GM21737 (cell line): ENCODE measurements around the gene HMGB1.

Experiments
- ATAC-seq: cut with Tn5 transposase; IDR thresholded peaks from one replicate; pipeline ENCODE4 v1.9.1; 2021; ENCODE audit warnings: mild to moderate bottlenecking, moderate library complexity; ENCODE audit not compliant: unreplicated experiment

The HMGB1 gene

GRCh38 chr13:30465593-30466357, at the start of gene HMGB1:
Gene HMGB1, minus strand, starts transcription at chr13:30465936. Its CDS starts 2,256 bp downstream, at chr13:30463680.
- ATAC-seq = peak; percentile 86

DNA sequence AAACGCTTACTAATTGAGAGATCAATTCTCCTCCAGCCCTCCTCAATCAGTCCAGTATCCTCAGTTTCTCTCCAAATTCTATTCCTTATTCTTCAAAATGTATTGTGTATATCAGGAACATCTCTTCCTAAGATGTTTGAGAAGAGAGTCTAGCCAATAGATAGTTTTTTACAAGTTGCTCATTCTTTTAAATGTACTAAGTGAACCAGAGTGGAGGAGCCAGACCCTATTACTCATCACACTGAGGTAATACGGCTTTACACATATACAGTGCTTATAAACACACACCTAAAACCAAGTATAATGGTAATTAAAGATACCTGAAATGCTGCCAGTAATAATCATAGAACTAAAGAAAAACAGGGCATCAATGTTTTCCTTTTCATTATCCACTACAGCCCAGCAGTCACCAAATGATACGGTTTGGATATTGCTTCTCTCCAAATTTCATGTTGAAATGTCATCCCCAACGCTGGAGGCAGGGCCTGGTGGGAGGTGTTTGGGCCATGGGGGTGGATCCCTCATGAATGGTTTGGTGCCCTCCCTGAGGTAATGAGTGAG, 45.2 kb upstream of the HMGB1 start:
- ATAC-seq = no peak

DNA sequence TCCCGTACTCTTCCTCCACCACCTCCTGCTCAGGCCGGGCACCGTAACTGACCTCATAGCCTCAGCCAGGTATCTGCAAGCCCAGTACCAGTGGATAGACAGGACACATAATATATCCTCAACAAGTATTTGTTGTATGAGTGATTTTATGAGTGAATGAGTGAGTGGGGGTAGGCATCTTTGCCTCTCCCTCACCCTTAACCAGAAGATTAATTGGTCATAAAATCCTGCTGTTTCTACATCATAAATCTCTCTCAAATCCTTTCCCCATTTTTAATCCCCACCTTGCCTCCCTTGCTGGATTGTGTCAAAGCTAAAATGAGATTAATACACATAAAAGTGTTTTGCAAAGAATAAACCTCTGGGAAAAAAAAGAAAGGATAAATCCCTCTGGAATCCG, 44.4 kb upstream of the HMGB1 start:
- ATAC-seq = no peak

GRCh38 chr13:30509254-30510050, 43.7 kb upstream of the HMGB1 start:
- ATAC-seq = no peak

GRCh38 chr13:30504081-30504480, 38.3 kb upstream of the HMGB1 start:
- ATAC-seq = no peak

- no peak for ATAC-seq
These were observed 36.5 kb upstream of the HMGB1 start for GRCh38 chr13:30502237-30502636.

- ATAC-seq = no peak
These were observed 33.6 kb upstream of the HMGB1 start for GRCh38 chr13:30499338-30499737.

GRCh38 chr13:30496147-30496546, 30.4 kb upstream of the HMGB1 start:
- no peak for ATAC-seq

- ATAC-seq = no peak
These were observed 30.0 kb upstream of the HMGB1 start for GRCh38 chr13:30495746-30496145.

DNA sequence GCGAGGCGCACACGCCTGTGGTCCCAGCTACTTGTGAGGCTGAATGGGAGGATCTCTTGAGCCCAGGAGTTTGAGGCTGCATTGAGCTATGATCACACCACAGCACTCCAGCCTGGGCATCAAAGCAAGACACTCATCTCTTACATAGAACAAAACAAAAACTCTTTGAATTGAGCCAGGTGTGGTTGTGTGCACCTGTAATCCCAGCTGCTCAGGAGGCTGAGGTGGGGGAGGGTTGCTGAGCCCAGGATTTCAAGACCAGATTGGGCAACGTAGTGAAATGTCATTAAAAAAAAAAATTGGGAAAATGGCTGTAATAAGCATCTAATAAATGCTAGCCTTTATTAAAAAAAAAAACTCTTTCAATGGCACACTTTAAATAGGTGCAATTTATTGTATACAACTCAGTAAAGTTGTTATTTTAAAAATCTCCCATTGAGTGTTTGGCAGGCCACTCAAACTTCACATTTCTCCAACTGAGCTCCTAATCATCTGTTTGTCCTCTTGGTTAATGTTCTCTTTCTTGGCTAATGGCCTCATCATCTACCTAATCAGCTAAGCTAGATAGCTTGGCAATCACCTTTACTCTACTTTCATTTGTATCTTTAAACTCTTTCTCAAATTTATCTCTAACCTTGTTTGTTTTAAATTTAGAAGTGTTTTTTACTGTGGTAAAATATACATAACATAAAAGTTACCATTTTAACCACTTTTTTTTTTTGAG, 28.1 kb upstream of the HMGB1 start:
- ATAC-seq = no peak

DNA sequence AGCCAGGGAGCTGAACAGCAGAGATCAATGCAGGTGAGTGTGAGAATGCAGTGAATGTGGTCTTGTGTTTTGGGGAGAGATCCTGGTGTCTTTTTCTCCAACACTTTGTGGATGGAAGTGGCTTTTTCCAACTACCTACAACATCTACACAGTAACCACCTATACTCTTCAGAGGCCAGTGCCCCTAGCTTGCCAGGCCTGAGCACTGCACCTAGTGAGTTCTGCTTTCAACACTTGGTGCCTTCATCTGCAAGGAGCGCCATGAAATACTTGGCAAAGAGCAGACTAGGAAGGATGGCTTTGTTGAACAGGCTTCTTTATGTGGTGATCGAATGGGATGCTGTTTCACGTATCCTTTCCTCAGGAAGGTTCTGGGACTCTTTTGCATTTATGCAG, 21.3 kb upstream of the HMGB1 start:
- no peak for ATAC-seq

DNA sequence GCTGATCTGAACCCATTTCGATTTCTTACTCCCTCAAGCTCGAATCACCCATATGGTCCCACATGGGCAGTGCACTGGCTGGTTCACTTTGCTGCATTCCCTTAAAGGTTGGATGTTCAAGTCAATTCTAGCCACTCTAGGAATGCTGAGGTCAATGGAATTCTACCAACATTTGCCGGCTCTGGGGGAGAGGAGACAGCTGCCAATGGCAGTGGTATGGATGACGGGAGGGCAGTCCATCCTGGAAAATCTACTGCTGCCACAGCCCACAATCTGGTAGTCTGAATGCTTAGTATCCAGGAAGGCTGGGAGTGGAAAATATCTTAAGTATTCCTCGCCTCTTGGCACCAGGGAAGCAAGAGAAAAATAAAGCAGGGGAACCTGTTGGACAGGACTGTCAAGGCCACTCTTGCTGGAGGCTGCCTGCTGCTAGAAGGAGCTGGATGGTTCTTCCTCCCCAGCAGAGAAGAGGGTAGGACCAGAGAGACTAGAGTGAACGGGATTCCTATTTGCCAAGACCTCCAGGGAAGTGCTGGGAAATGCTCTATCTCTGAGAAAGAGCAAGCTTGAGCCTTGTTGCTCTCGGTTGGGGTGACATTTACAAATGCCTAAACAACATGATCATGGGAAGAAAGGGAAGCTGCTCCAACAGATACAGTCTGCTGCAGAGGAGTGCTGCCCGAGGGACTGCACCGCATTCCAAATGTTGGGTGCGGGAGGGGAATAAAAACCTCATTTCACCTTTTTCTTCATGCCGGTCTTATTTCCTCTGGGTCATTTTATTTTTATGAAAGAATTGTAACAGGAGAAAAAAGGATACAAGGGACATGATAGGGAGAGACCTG, 20.7 kb upstream of the HMGB1 start:
- no peak for ATAC-seq

DNA sequence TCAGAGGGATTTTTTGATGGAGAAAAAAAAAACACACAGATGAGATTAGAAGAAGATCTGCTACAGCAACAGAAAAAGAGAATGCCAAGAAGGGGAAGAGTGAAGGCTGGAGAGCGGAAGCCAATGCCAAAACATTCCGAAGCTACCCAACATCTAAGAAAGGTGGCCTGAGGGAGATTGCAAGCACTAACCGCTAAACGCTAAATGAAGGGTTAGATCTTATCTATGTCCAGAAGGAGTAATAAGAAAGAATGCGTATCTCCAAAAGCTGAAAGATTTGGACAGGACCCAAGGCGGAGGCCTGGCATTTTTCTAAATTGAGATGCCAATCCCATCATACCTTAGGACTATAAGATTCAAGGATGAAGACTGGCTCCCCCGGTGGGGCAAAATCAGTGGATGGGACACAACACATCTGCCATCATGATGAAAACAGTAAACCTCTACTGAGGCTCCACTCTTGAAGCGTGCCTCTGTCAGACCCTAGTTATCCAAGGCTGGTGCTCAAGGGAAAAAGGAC, 15.6 kb upstream of the HMGB1 start:
- no peak for ATAC-seq

DNA sequence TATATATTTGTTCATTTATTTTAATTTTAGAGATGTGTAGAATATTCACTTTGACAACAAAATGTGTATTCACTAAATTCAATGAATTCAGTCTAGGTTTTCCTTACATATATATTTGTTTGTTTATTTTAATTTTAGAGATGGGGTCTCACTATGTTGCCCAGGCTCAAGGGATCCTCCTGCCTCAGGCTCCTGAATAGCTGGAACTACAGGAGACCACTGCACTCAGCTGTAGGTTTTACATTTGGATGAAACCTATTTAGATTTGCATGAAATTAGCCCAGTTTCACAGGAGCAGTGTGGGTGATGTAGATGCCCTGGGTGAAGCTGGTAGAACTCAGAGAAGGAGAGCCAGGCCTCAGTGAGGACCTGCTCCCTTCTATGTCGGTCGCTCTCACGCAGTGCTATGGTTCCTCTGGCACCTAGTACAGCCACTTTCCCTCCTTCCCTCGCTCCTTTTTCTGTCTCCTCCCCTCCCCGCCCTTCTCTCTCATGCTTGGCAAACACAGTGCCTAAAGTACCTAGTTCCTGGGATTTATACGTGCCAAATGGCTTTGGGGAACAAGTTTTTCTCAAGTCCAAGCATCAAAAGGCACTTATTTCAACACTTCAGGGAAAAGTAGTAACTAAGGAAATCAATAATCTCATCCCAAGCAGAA, 14.7 kb upstream of the HMGB1 start:
- ATAC-seq = no peak

- ATAC-seq = no peak
These were observed 14.1 kb upstream of the HMGB1 start for GRCh38 chr13:30479883-30480219.

GRCh38 chr13:30479154-30479882, 13.6 kb upstream of the HMGB1 start:
- no peak for ATAC-seq

DNA sequence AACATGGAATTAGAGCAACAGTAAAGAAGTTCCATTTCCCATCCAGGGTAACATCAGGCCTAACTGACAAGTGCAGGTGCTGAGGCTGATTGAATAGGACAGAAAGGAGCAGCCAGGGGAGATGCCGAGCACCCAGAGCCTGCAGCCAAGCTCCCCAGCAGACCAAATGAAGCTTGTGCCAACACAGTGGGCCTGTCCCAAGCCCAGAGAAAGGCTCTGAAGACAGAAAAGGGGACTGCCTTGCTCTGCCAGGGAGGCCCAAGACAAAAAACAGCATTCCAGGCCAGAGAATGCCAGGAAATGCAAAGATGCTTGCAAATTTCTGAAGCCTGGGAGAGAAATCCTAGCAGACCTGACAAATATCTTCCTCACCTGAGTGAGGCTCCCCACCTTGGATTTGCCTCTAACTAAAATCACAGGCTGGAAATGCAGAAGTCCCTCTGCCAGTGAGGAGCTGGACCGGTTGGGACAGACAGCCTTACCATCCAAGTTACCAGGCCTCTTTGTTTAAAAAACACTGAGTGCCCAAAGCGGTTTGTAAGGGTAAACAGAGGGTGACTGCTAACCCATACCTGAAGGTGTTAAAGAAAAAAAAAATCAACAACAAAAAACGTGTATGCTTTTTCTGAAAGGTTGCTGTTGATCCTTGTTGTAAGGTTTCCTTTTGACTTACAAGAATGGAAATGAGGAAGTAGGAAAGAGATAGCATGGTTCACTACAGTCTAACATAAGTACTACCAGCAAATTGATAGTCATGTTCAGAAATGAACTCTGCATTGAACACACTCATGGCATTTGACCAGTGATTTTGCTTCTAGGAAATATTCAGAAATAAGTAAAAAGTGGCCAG, 11.8 kb upstream of the HMGB1 start:
- ATAC-seq = peak; percentile 90

DNA sequence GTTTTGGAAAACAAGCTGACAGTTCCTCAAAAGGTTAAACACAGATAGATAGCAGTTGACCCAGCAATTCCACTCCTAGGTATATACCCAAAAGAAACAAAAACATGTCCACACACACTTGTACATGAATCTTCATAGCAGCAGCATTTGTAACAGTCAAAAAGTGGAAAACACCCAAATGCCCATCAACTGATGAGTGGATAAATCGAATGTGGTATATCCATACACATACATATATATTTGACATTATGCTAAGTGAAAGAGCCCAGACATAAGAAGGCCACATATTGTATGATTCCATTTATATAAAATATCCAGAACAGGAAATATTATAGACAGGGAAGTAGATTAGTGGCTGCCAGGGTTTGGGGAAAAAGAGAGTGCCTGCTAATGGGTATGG, 7.9 kb upstream of the HMGB1 start:
- ATAC-seq = no peak
